GM18502 (cell line): ENCODE measurements around the gene MLLT3.

Source experiments
- ATAC-seq: cut with Tn5 transposase; IDR thresholded peaks from one replicate; pipeline ENCODE4 v1.9.1; 2021; ENCODE audit warnings: mild to moderate bottlenecking; ENCODE audit not compliant: unreplicated experiment, poor library complexity

MLLT3 gene

DNA sequence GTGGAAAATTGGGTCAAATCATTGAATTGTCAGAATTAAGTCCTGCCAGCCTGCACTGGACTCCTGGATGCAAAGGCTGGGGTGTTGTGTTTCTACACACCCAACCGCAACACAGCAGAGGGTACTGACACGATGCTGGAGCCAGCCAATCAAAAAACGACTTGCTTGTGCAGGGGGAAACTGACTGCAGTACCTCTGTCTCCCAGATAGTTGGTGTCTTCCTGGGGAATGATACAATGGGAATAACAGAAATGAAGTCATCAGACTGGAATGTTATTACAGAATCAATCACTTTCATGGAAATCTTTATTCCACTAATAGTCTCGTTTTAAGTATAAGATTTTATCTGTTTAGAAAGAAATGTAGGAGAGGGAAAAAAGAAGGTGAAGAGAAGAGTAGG lies 330.3 kb downstream of the MLLT3 start:
- ATAC-seq, result no peak
